ENCODE results near the gene GPR42. TPM values are rescaled to one million over a fixed set of nuclear protein-coding genes. Genes with fewer than 3 reads are reported as not detected.
"Not testable (repeated sequence)": the region's sequence is repeated elsewhere in the genome, so short reads cannot be mapped to it uniquely, and the experiment has no call there.

GPR42 gene
- total RNA-seq, 1 experiment from 2014 or later, result not detected

DNA sequence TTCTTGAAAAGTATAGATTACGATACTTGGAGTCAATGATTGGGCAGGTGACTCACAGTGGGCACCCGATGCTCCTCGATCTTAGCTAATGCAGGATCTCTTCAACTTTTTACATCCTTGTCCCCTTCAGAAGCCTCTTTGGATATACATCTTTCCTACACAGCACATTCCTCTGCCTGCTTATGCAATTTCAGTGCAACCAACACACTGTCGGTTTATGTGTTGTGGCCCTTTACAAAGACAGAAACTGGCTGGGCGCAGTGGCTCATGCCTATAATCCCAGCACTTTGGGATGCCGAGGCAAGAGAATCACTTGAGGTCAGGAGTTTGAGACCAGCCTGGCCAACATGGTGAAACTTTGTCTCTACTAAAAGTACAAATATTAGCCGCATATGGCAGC is 2.6 kb downstream of the GPR42 start:
- POLR2A ChIA-PET, result no interaction called here
- no TSS peak for BruUV-seq (replicated peaks)
- no peak overlapping the region for H3K27ac Mint-ChIP-seq (ENCODE audit: low read depth, unreplicated experiment)

GRCh38 chr19:35374031-35374430 is 3.2 kb downstream of the GPR42 start:
- peaks cover 50% of the 10 kb centered on the region for H3K27me3 Mint-ChIP-seq (ENCODE audit: insufficient read depth, unreplicated experiment)
- H3K9me3 Mint-ChIP-seq (ENCODE audit: unreplicated experiment); CTCF ChIA-PET: not testable (repeated sequence)

More for the DNA sequence above, 2.6 kb downstream of the GPR42 start:
- Mint-ChIP-seq H3K36me3 (ENCODE audit: insufficient read depth, unreplicated experiment) (no peaks in the 10 kb centered on the region), H3K4me1 (ENCODE audit: insufficient read depth, unreplicated experiment) (no peaks in the 10 kb centered on the region), H3K4me3 (ENCODE audit: unreplicated experiment) (no peak overlapping the region), H3K9me3 (ENCODE audit: unreplicated experiment) (no peaks in the 10 kb centered on the region), H3K27me3 (ENCODE audit: insufficient read depth, unreplicated experiment) (peaks cover 55% of the 10 kb centered on the region)
- TF ChIP-seq, protein P1, sequence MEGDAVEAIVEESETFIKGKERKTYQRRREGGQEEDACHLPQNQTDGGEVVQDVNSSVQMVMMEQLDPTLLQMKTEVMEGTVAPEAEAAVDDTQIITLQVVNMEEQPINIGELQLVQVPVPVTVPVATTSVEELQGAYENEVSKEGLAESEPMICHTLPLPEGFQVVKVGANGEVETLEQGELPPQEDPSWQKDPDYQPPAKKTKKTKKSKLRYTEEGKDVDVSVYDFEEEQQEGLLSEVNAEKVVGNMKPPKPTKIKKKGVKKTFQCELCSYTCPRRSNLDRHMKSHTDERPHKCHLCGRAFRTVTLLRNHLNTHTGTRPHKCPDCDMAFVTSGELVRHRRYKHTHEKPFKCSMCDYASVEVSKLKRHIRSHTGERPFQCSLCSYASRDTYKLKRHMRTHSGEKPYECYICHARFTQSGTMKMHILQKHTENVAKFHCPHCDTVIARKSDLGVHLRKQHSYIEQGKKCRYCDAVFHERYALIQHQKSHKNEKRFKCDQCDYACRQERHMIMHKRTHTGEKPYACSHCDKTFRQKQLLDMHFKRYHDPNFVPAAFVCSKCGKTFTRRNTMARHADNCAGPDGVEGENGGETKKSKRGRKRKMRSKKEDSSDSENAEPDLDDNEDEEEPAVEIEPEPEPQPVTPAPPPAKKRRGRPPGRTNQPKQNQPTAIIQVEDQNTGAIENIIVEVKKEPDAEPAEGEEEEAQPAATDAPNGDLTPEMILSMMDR (IDR thresholded peaks at IDR 0.05; ENCODE audit: unreplicated experiment), result no peak
- CTCF ChIA-PET, result no interaction called here
- no peak for DNase-seq (ENCODE audit: unreplicated experiment)
- intact Hi-C loops (cut with micrococcal nuclease), result no loop called here

GRCh38 chr19:35375505-35376307 is 4.8 kb downstream of the GPR42 start:
- no peaks in the 10 kb centered on the region for H3K4me1 Mint-ChIP-seq (ENCODE audit: insufficient read depth, unreplicated experiment)
- H3K36me3 Mint-ChIP-seq (ENCODE audit: insufficient read depth, unreplicated experiment), result no peaks in the 10 kb centered on the region
- no peak overlapping the region for H3K4me3 Mint-ChIP-seq (ENCODE audit: unreplicated experiment)
- no peak overlapping the region for H3K27ac Mint-ChIP-seq (ENCODE audit: low read depth, unreplicated experiment)
- intact Hi-C loops (cut with micrococcal nuclease), result no loop called here
- BruUV-seq (replicated peaks), result no TSS peak
- no peaks in the 10 kb centered on the region for H3K9me3 Mint-ChIP-seq (ENCODE audit: unreplicated experiment)
- ChIA-PET CTCF (interaction anchor here (2.1 kb wide), 1 partner anchor 23 kb away, joined by 7 read pairs; no protein-coding TSS in a partner anchor), POLR2A (no interaction called here)
- no peak for DNase-seq (ENCODE audit: unreplicated experiment)
- H3K27me3 Mint-ChIP-seq (ENCODE audit: insufficient read depth, unreplicated experiment), result peaks cover 34% of the 10 kb centered on the region
- TF ChIP-seq, protein P1 (IDR thresholded peaks at IDR 0.05; ENCODE audit: unreplicated experiment), result no peak

More at GRCh38 chr19:35374031-35374430, 3.2 kb downstream of the GPR42 start:
- H3K27ac Mint-ChIP-seq (ENCODE audit: low read depth, unreplicated experiment); H3K4me3 Mint-ChIP-seq (ENCODE audit: unreplicated experiment); intact Hi-C loops (cut with micrococcal nuclease); DNase-seq (ENCODE audit: unreplicated experiment); H3K36me3 Mint-ChIP-seq (ENCODE audit: insufficient read depth, unreplicated experiment); POLR2A ChIA-PET; BruUV-seq (replicated peaks); H3K4me1 Mint-ChIP-seq (ENCODE audit: insufficient read depth, unreplicated experiment): not testable (repeated sequence)

DNA sequence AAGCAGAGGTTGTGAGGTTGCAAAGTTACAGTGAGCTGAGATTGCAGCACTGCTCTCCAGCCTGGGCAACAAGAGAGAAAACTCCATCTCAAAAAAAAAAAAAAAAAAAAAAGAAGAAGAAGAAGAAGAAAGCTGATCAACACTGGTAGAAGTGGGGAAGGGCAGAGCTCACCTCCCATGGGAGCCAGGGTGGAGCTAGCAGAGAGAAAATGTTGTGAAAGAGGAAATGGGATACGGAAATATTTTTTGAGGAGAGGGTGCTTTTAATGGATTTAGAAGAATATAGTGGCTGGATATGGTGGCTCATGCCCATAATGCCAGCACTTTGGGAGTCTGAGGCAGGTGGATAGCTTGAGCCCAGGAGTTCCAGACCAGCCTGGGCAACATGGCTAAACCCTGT is 6.8 kb downstream of the GPR42 start:
- ChIA-PET POLR2A (no interaction called here), CTCF (interaction anchor here (0.7 to 2.1 kb wide), 4 partner anchors 10 to 308 kb away, joined by 3 to 7 read pairs (median 3); no protein-coding TSS in a partner anchor)
- TF ChIP-seq, protein P1 (IDR thresholded peaks at IDR 0.05; ENCODE audit: unreplicated experiment), result no peak
- no TSS peak for BruUV-seq (replicated peaks)
- Mint-ChIP-seq H3K9me3 (ENCODE audit: unreplicated experiment) (no peaks in the 10 kb centered on the region), H3K27me3 (ENCODE audit: insufficient read depth, unreplicated experiment) (peaks cover 54% of the 10 kb centered on the region), H3K27ac (ENCODE audit: low read depth, unreplicated experiment) (no peak overlapping the region), H3K4me1 (ENCODE audit: insufficient read depth, unreplicated experiment) (no peaks in the 10 kb centered on the region), H3K4me3 (ENCODE audit: unreplicated experiment) (no peak overlapping the region), H3K36me3 (ENCODE audit: insufficient read depth, unreplicated experiment) (no peaks in the 10 kb centered on the region)
- no peak for DNase-seq (ENCODE audit: unreplicated experiment)
- intact Hi-C loops (cut with micrococcal nuclease), result no loop called here
